Vagina (tissue), 2 donors: ENCODE results near the gene C2CD4B. TPM values are rescaled to one million over a fixed set of nuclear protein-coding genes. Genes with fewer than 3 reads are reported as not detected.

Experiments
- DNase-seq, 2 donors: peaks; one replicate each; pipeline ENCODE4 v3.0.0-alpha.2; 2017; ENCODE audit errors: extremely low spot score in 2 of 2
- H3K27ac ChIP-seq: fragments of 200-600 bp; sonication (generic); one replicate; pipeline ENCODE4 v1.5.1; 2019
- H3K27me3 ChIP-seq: fragments of 200-600 bp; sonication (generic); one replicate; pipeline ENCODE4 v1.5.1; 2019
- H3K36me3 ChIP-seq, 2 donors: fragments of 200-600 bp; sonication (generic); one replicate each; pipeline ENCODE4 v1.5.1; 2017 to 2019
- H3K4me1 ChIP-seq: fragments of 200-600 bp; sonication (generic); one replicate; pipeline ENCODE4 v1.5.1; 2019
- H3K4me3 ChIP-seq, 2 donors: fragments of 200-600 bp; sonication (generic); 1 replicate in 1 of 2; 2 replicates in 1 of 2; pipeline ENCODE4 v1.5.1; 2016 to 2019
- H3K9me3 ChIP-seq: fragments of 200-600 bp; sonication (generic); one replicate; pipeline ENCODE4 v1.5.1; 2019
- POLR2A ChIP-seq, 2 donors: fragments of 450-650 bp; IDR thresholded peaks; one replicate each; pipeline ENCODE4 v1.6.1; 2017; ENCODE audit warnings: antibody characterized with exemption in 2 of 2, mild to moderate bottlenecking in 2 of 2, moderate library complexity in 2 of 2
- POLR2AphosphoS5 ChIP-seq, 2 donors: sonication (generic); formaldehyde crosslinking; IDR thresholded peaks; one replicate each; pipeline ENCODE4 v1.9.0; 2017; ENCODE audit warnings: antibody characterized with exemption in 2 of 2, mild to moderate bottlenecking in 2 of 2, low read depth in 1 of 2; ENCODE audit not compliant: insufficient read depth in 1 of 2
- intact Hi-C: fragments of 100-400 bp; cut with DNase I; formaldehyde crosslinking; loops from one replicate; pipeline ENCODE4 v1.15.1; 2023
- total RNA-seq: library from RNA; depleted of rRNA; stranded (reverse); fragments of >200 nt; gene quantifications from one replicate; pipeline ENCODE4 v1.2.3, GENCODE V29; 2016
- TF ChIP-seq, protein P1 (sequence below), 3 experiments: fragments of 450-650 bp in 2 of 3; fragments of 200-600 bp in 1 of 3; sonication (generic) in 1 of 3; IDR thresholded peaks; one replicate each; pipeline ENCODE4 v1.5.1; 2017 to 2019; ENCODE audit warnings: antibody characterized with exemption in 3 of 3, mild to moderate bottlenecking in 2 of 3, moderate library complexity in 2 of 3

C2CD4B gene
- total RNA-seq, 1 donor from 2014 or later, result 0.49 TPM

GRCh38 chr15:62187910-62188309, 22.8 kb upstream of the C2CD4B start:
- no peak for DNase-seq
- Histone ChIP-seq H3K9me3 (no peaks in the 10 kb centered on the region), H3K27ac (no peak overlapping the region), H3K4me1 (no peaks in the 10 kb centered on the region), H3K4me3 (no peak overlapping the region), H3K36me3 (no peaks in the 10 kb centered on the region), H3K27me3 (no peaks in the 10 kb centered on the region)
- peak in 1 of 2 donors; percentile 24 for TF ChIP-seq POLR2AphosphoS5 (IDR thresholded peaks at IDR 0.05; ENCODE audit: insufficient read depth in 1 of 2, low read depth in 1 of 2)
- TF ChIP-seq, protein P1, sequence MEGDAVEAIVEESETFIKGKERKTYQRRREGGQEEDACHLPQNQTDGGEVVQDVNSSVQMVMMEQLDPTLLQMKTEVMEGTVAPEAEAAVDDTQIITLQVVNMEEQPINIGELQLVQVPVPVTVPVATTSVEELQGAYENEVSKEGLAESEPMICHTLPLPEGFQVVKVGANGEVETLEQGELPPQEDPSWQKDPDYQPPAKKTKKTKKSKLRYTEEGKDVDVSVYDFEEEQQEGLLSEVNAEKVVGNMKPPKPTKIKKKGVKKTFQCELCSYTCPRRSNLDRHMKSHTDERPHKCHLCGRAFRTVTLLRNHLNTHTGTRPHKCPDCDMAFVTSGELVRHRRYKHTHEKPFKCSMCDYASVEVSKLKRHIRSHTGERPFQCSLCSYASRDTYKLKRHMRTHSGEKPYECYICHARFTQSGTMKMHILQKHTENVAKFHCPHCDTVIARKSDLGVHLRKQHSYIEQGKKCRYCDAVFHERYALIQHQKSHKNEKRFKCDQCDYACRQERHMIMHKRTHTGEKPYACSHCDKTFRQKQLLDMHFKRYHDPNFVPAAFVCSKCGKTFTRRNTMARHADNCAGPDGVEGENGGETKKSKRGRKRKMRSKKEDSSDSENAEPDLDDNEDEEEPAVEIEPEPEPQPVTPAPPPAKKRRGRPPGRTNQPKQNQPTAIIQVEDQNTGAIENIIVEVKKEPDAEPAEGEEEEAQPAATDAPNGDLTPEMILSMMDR (IDR thresholded peaks at IDR 0.05), result no peak
- TF ChIP-seq POLR2A (IDR thresholded peaks at IDR 0.05), result no peak
- intact Hi-C loops, result no loop called here

DNA sequence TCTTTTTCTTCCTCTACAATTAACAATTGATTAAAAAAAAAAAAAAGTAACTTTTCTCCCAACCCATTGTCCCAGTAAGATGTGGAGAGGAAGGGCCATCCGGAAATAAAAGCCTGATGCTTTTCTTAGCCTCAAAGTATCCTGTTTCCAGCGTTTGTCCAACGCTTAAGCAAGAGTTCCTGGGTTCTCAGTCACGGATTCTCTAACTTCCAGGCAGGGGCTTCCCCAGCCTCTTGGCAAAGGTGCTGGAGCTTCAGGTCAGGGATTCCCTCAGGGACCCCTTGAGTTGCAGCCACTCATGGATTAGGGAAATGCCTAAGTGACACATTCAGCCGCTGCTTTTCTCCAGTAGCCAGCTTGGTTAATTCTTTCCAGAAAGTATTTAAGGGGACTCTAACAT, 22.3 kb upstream of the C2CD4B start:
- H3K4me3 ChIP-seq, result no peak overlapping the region
- no peaks in the 10 kb centered on the region for H3K4me1 ChIP-seq
- no peaks in the 10 kb centered on the region for H3K36me3 ChIP-seq
- TF ChIP-seq, protein P1 (IDR thresholded peaks at IDR 0.05), result no peak
- no peak for TF ChIP-seq POLR2AphosphoS5 (IDR thresholded peaks at IDR 0.05; ENCODE audit: insufficient read depth in 1 of 2, low read depth in 1 of 2)
- TF ChIP-seq POLR2A (IDR thresholded peaks at IDR 0.05), result no peak
- H3K27me3 ChIP-seq, result no peaks in the 10 kb centered on the region
- intact Hi-C loops, result no loop called here
- no peaks in the 10 kb centered on the region for H3K9me3 ChIP-seq
- H3K27ac ChIP-seq, result no peak overlapping the region
- DNase-seq, result no peak

- H3K4me1 ChIP-seq, result no peaks in the 10 kb centered on the region
- no peaks in the 10 kb centered on the region for H3K27me3 ChIP-seq
- intact Hi-C loops, result no loop called here
- no peaks in the 10 kb centered on the region for H3K36me3 ChIP-seq
- no peak overlapping the region for H3K27ac ChIP-seq
- TF ChIP-seq, protein P1 (IDR thresholded peaks at IDR 0.05), result no peak
- TF ChIP-seq POLR2A (IDR thresholded peaks at IDR 0.05) (no peak), POLR2AphosphoS5 (IDR thresholded peaks at IDR 0.05; ENCODE audit: insufficient read depth in 1 of 2, low read depth in 1 of 2) (no peak)
- DNase-seq, result no peak
- H3K4me3 ChIP-seq, result no peak overlapping the region
- no peaks in the 10 kb centered on the region for H3K9me3 ChIP-seq
These were observed 21.5 kb upstream of the C2CD4B start for GRCh38 chr15:62186578-62186977.

DNA sequence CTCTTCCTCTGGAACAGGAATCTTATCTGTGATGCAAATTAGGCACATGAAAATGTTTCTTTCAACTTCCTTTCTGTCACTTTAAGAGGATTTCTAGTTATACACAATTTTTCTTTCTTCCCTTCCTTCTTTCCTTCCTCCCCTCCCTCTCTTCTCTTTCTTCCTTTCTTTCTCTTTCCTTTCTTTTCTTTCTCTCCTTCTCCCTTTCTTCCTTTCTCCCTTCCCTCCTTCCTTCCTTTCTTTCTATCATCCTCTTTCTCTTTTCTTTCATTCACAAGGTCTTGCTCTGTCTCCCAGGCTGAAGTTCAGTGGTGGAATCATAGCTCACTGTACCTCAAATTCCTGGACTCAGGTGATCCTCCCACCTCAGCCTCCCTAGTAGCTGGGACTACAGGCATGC, 18.0 kb upstream of the C2CD4B start:
- no peaks in the 10 kb centered on the region for H3K36me3 ChIP-seq
- intact Hi-C loops, result no loop called here
- no peak overlapping the region for H3K27ac ChIP-seq
- DNase-seq, result no peak
- no peaks in the 10 kb centered on the region for H3K4me1 ChIP-seq
- no peaks in the 10 kb centered on the region for H3K9me3 ChIP-seq
- H3K4me3 ChIP-seq, result no peak overlapping the region
- no peaks in the 10 kb centered on the region for H3K27me3 ChIP-seq
- TF ChIP-seq POLR2A (IDR thresholded peaks at IDR 0.05) (no peak), POLR2AphosphoS5 (IDR thresholded peaks at IDR 0.05; ENCODE audit: insufficient read depth in 1 of 2, low read depth in 1 of 2) (no peak)
- TF ChIP-seq, protein P1 (IDR thresholded peaks at IDR 0.05), result no peak

- no peak overlapping the region for H3K4me3 ChIP-seq
- H3K27ac ChIP-seq, result no peak overlapping the region
- intact Hi-C loops, result no loop called here
- no peaks in the 10 kb centered on the region for H3K4me1 ChIP-seq
- no peak for TF ChIP-seq POLR2A (IDR thresholded peaks at IDR 0.05)
- peak; percentile 43 to 85 for TF ChIP-seq POLR2AphosphoS5 (IDR thresholded peaks at IDR 0.05; ENCODE audit: insufficient read depth in 1 of 2, low read depth in 1 of 2)
- TF ChIP-seq, protein P1 (IDR thresholded peaks at IDR 0.05), result no peak
- no peaks in the 10 kb centered on the region for H3K27me3 ChIP-seq
- H3K9me3 ChIP-seq, result no peaks in the 10 kb centered on the region
- DNase-seq, result no peak
- H3K36me3 ChIP-seq, result no peaks in the 10 kb centered on the region
These were observed 8.1 kb upstream of the C2CD4B start for GRCh38 chr15:62173215-62173614.
